BJ (cell line): ENCODE results near the gene EXPH5. TPM values are rescaled to one million over a fixed set of nuclear protein-coding genes. Genes with fewer than 3 reads are reported as not detected.
A peak's percentile ranks its signal among the peaks of the same experiment; 100 is the strongest.

Experiments used
- CTCF ChIA-PET: fragments of 350-600 bp; formaldehyde crosslinking; extraction: SDS; loops from one replicate; lab custom pipeline; 2021; ENCODE audit warnings: antibody characterized with exemption, inconsistent platforms; lab: Yijun Ruan, JAX
- POLR2A ChIA-PET: fragments of 300-600 bp; sonication (Branson Sonifier 250); formaldehyde crosslinking; extraction: SDS; loops from one replicate; lab custom pipeline; 2021; ENCODE audit warnings: antibody characterized with exemption; lab: Charles Lee
- DNase-seq: peaks from one replicate; pipeline ENCODE4 v3.0.0-alpha.2; 2011; ENCODE audit warnings: low read depth
- H3K27me3 ChIP-seq: 2 replicates; pipeline ENCODE4 v1.6.0; 2011; ENCODE audit warnings: low read length; ENCODE audit not compliant: control insufficient read depth, insufficient read depth
- H3K36me3 ChIP-seq: 2 replicates; pipeline ENCODE4 v1.5.1; 2011; ENCODE audit warnings: low read length; ENCODE audit not compliant: control insufficient read depth, insufficient read depth
- H3K4me3 ChIP-seq: 2 replicates; pipeline ENCODE4 v1.5.1; 2011; ENCODE audit warnings: low read depth, mild to moderate bottlenecking, control low read depth, low read length
- CTCF ChIP-seq: IDR thresholded peaks from 2 replicates; pipeline ENCODE4 v1.5.1; 2011; ENCODE audit warnings: low read depth, mild to moderate bottlenecking, control low read depth, inconsistent platforms, low read length, moderate library complexity; ENCODE audit not compliant: insufficient read depth
- polyA plus RNA-seq: library from polyadenylated mRNA; depleted of rRNA; stranded (reverse); fragments of >200 nt; gene quantifications from 2 replicates; pipeline ENCODE4 v1.2.3, GENCODE V29; 2011

Gene EXPH5
- polyA plus RNA-seq, 1 experiment: 0.38 TPM

- no peak for TF ChIP-seq CTCF
- POLR2A ChIA-PET: no interaction called here
- H3K27me3 ChIP-seq: no peaks in the 10 kb centered on the region
- no peak overlapping the region for H3K4me3 ChIP-seq
- CTCF ChIA-PET: interaction anchor here (0.6 kb wide), 1 partner anchor 375 kb away, joined by 3 read pairs; no protein-coding TSS in a partner anchor
- no peaks in the 10 kb centered on the region for H3K36me3 ChIP-seq
- peak; percentile 35 for DNase-seq
Observed at GRCh38 chr11:108511851-108512474, 81.6 kb downstream of the EXPH5 start.

- H3K27me3 ChIP-seq: no peaks in the 10 kb centered on the region
- no peak overlapping the region for H3K4me3 ChIP-seq
- POLR2A ChIA-PET: no interaction called here
- H3K36me3 ChIP-seq: no peaks in the 10 kb centered on the region
- CTCF ChIA-PET: no interaction called here
- TF ChIP-seq CTCF: no peak
- no peak for DNase-seq
Observed at GRCh38 chr11:108508653-108509593, 84.6 kb downstream of the EXPH5 start.

- no peak for TF ChIP-seq CTCF
- DNase-seq: no peak
- Histone ChIP-seq H3K27me3 (no peaks in the 10 kb centered on the region), H3K4me3 (no peak overlapping the region), H3K36me3 (no peaks in the 10 kb centered on the region)
- ChIA-PET CTCF (no interaction called here), POLR2A (no interaction called here)
Observed at GRCh38 chr11:108501396-108501795, 92.2 kb downstream of the EXPH5 start.

GRCh38 chr11:108500721-108501120 lies 92.8 kb downstream of the EXPH5 start:
- CTCF ChIA-PET: no interaction called here
- DNase-seq: no peak
- Histone ChIP-seq H3K27me3 (no peaks in the 10 kb centered on the region), H3K4me3 (no peak overlapping the region), H3K36me3 (no peaks in the 10 kb centered on the region)
- POLR2A ChIA-PET: no interaction called here
- TF ChIP-seq CTCF: no peak

- no peak for TF ChIP-seq CTCF
- DNase-seq: no peak
- POLR2A ChIA-PET: no interaction called here
- CTCF ChIA-PET: no interaction called here
- no peaks in the 10 kb centered on the region for H3K36me3 ChIP-seq
- H3K4me3 ChIP-seq: no peak overlapping the region
- H3K27me3 ChIP-seq: no peaks in the 10 kb centered on the region
Observed at GRCh38 chr11:108500169-108500568, 93.4 kb downstream of the EXPH5 start.
